GM12872 (cell line): ENCODE results near the gene EVI5.

Source experiments
- CTCF ChIP-seq: IDR thresholded peaks from 3 replicates; pipeline ENCODE4 v1.5.1; 2011; ENCODE audit warnings: low read depth, mild to moderate bottlenecking, low read length, moderate library complexity; ENCODE audit not compliant: insufficient read depth

The EVI5 gene

GRCh38 chr1:92543131-92544055 is 241.5 kb downstream of the EVI5 start:
- no peak for TF ChIP-seq CTCF

- TF ChIP-seq CTCF = no peak
Measured at GRCh38 chr1:92538413-92539061, 246.4 kb downstream of the EVI5 start.

- TF ChIP-seq CTCF = no peak
Measured at GRCh38 chr1:92538048-92538412, 246.9 kb downstream of the EVI5 start.

GRCh38 chr1:92536980-92537884 is 247.7 kb downstream of the EVI5 start:
- no peak for TF ChIP-seq CTCF

- TF ChIP-seq CTCF = no peak
Measured at GRCh38 chr1:92536211-92536979, 248.5 kb downstream of the EVI5 start.

- no peak for TF ChIP-seq CTCF
Measured at GRCh38 chr1:92527670-92528069, 257.2 kb downstream of the EVI5 start.

- no peak for TF ChIP-seq CTCF
Measured at GRCh38 chr1:92519043-92519442, 265.9 kb downstream of the EVI5 start.
